ENCODE data around the gene CENPT.

The CENPT gene

DNA sequence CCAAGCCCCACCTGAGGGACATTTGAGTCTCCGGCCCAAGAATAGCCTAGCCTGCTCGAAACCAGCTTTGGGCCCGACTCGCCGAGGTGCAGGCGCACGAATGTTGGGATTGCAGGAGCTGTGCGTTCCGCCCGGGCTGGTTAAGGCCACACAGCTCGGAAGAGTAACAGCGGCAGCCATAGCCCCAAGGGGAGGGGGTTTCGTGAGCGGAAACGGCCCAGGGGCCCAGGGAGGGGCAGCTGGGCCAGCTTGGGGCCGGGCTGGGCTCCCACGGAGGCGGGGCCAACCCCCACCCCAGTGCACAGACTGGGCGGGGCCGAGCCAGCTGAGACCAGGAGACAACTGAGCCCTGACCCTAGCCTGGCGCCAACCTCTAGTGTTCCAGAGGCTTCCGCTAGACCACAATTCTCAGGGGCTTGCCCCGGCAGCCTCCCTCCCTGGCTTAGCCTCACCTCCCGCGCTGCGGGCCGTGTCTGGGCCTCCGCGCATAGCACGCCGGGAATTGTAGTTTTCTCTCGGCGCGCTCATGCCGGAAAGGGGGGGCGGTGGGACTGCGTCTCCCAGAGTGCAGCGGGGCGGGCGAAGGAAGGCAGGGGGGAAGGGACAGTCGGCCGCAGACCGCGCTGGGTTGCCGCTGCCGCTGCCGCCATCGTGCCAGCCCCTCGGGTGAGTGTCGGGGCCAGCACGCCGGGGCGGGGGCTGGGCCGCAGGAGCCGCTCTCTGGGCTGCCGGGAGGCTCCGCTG, 1.0 kb downstream of the CENPT start, which contains the start of gene NUTF2:
TSS of gene NUTF2 (plus strand) at position 614 of the 744 bp plus-strand sequence. CDS start 18,198 bp downstream, outside the sequence.
- H3K9me3 ChIP-seq (ENCODE audit: insufficient read depth, low read length): no peaks in the 10 kb centered on the region
- peak within 1 kb of the TSS; percentile 96 for H3K9ac ChIP-seq (ENCODE audit: low read length)
- H3K9me2 ChIP-seq (replicated peaks; ENCODE audit: insufficient read depth, low read length): no peaks in the 10 kb centered on the region
- H3F3A ChIP-seq (ENCODE audit: insufficient read depth): peaks cover 22% of the 10 kb centered on the region
- H3K4me2 ChIP-seq (ENCODE audit: low read depth, low read length, poor library complexity, severe bottlenecking): peak within 1 kb of the TSS; percentile 85
- H3K27me3 ChIP-seq (ENCODE audit: low read length): no peaks in the 10 kb centered on the region
- no peak for TF ChIP-seq EZH2phosphoT487 (conservative IDR thresholded peaks at IDR 0.05; ENCODE audit: low read length)
- TF ChIP-seq, protein P1, sequence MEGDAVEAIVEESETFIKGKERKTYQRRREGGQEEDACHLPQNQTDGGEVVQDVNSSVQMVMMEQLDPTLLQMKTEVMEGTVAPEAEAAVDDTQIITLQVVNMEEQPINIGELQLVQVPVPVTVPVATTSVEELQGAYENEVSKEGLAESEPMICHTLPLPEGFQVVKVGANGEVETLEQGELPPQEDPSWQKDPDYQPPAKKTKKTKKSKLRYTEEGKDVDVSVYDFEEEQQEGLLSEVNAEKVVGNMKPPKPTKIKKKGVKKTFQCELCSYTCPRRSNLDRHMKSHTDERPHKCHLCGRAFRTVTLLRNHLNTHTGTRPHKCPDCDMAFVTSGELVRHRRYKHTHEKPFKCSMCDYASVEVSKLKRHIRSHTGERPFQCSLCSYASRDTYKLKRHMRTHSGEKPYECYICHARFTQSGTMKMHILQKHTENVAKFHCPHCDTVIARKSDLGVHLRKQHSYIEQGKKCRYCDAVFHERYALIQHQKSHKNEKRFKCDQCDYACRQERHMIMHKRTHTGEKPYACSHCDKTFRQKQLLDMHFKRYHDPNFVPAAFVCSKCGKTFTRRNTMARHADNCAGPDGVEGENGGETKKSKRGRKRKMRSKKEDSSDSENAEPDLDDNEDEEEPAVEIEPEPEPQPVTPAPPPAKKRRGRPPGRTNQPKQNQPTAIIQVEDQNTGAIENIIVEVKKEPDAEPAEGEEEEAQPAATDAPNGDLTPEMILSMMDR (IDR thresholded peaks at IDR 0.05; ENCODE audit: insufficient read depth, low read length, poor library complexity, severe bottlenecking): no peak
- H3K79me2 ChIP-seq (ENCODE audit: insufficient read depth, low read length): peaks cover 70% of the 10 kb centered on the region
- peak within 1 kb of the TSS; percentile 90 for H3K4me3 ChIP-seq (ENCODE audit: insufficient read depth, low read length, poor library complexity, severe bottlenecking)
- H3K36me3 ChIP-seq (ENCODE audit: low read length): no peaks in the 10 kb centered on the region
- peak within 1 kb of the TSS; percentile 27 for H2AFZ ChIP-seq (ENCODE audit: low read depth, low read length, severe bottlenecking)
- peaks cover 5% of the 10 kb centered on the region; the same call in 1 of the 2 replicates for H4K20me1 ChIP-seq (ENCODE audit: low read depth, low read length)
- peak within 1 kb of the TSS; percentile 86 for H3K27ac ChIP-seq (ENCODE audit: low read depth, low read length)

DNA sequence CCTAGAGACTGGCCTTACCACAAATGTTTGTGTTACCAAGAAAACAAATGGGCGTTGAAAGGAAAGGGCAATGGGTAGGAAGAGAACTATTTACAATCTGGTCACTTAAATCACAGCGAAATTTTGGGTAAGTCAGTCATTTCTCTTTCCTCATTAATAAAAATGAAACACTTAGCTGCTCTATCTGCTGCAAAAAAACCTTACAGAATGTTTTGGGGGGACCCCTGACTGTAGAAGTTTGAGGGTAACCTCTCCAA, 1.5 kb downstream of the CENPT start:
- peaks cover 22% of the 10 kb centered on the region for H3F3A ChIP-seq (ENCODE audit: insufficient read depth)
- no peaks in the 10 kb centered on the region for H3K36me3 ChIP-seq (ENCODE audit: low read length)
- peak overlapping the region; percentile 86 for H3K27ac ChIP-seq (ENCODE audit: low read depth, low read length)
- H3K4me2 ChIP-seq (ENCODE audit: low read depth, low read length, poor library complexity, severe bottlenecking): peak overlapping the region; percentile 85
- no peaks in the 10 kb centered on the region for H3K27me3 ChIP-seq (ENCODE audit: low read length)
- H3K9ac ChIP-seq (ENCODE audit: low read length): peak overlapping the region; percentile 96
- peaks cover 5% of the 10 kb centered on the region; the same call in 1 of the 2 replicates for H4K20me1 ChIP-seq (ENCODE audit: low read depth, low read length)
- peaks cover 65% of the 10 kb centered on the region for H3K79me2 ChIP-seq (ENCODE audit: insufficient read depth, low read length)
- no peaks in the 10 kb centered on the region for H3K9me2 ChIP-seq (replicated peaks; ENCODE audit: insufficient read depth, low read length)
- no peaks in the 10 kb centered on the region for H3K9me3 ChIP-seq (ENCODE audit: insufficient read depth, low read length)
- TF ChIP-seq EZH2phosphoT487 (conservative IDR thresholded peaks at IDR 0.05; ENCODE audit: low read length): no peak
- TF ChIP-seq, protein P1 (IDR thresholded peaks at IDR 0.05; ENCODE audit: insufficient read depth, low read length, poor library complexity, severe bottlenecking): no peak
- H3K4me3 ChIP-seq (ENCODE audit: insufficient read depth, low read length, poor library complexity, severe bottlenecking): peak overlapping the region; percentile 90
- peak overlapping the region; percentile 27 for H2AFZ ChIP-seq (ENCODE audit: low read depth, low read length, severe bottlenecking)

- peak overlapping the region; percentile 85 for H3K4me2 ChIP-seq (ENCODE audit: low read depth, low read length, poor library complexity, severe bottlenecking)
- no peaks in the 10 kb centered on the region for H3K27me3 ChIP-seq (ENCODE audit: low read length)
- peak overlapping the region; percentile 86 for H3K27ac ChIP-seq (ENCODE audit: low read depth, low read length)
- H2AFZ ChIP-seq (ENCODE audit: low read depth, low read length, severe bottlenecking): no peak overlapping the region
- peak overlapping the region; percentile 90 for H3K4me3 ChIP-seq (ENCODE audit: insufficient read depth, low read length, poor library complexity, severe bottlenecking)
- H3K9me3 ChIP-seq (ENCODE audit: insufficient read depth, low read length): no peaks in the 10 kb centered on the region
- H3K79me2 ChIP-seq (ENCODE audit: insufficient read depth, low read length): peaks cover 60% of the 10 kb centered on the region
- TF ChIP-seq EZH2phosphoT487 (conservative IDR thresholded peaks at IDR 0.05; ENCODE audit: low read length): no peak
- TF ChIP-seq, protein P1 (IDR thresholded peaks at IDR 0.05; ENCODE audit: insufficient read depth, low read length, poor library complexity, severe bottlenecking): no peak
- peaks cover 5% of the 10 kb centered on the region; the same call in 1 of the 2 replicates for H4K20me1 ChIP-seq (ENCODE audit: low read depth, low read length)
- no peaks in the 10 kb centered on the region for H3K36me3 ChIP-seq (ENCODE audit: low read length)
- H3K9me2 ChIP-seq (replicated peaks; ENCODE audit: insufficient read depth, low read length): no peaks in the 10 kb centered on the region
- peaks cover 22% of the 10 kb centered on the region for H3F3A ChIP-seq (ENCODE audit: insufficient read depth)
- peak overlapping the region; percentile 96 for H3K9ac ChIP-seq (ENCODE audit: low read length)
These were observed 2.0 kb downstream of the CENPT start for GRCh38 chr16:67845291-67846062.
